OCI-LY7 (cell line): ENCODE data around the gene PCNX3.

Experiments used
- CTCF ChIP-seq: fragments of 200-600 bp; sonication (generic); conservative IDR thresholded peaks from 2 replicates; pipeline ENCODE4 v1.5.1; 2014; ENCODE audit warnings: mild to moderate bottlenecking, antibody characterized with exemption, low read length, moderate library complexity, mixed read lengths
- EZH2phosphoT487 ChIP-seq: fragments of 200-600 bp; sonication (generic); IDR thresholded peaks from 2 replicates; pipeline ENCODE4 v1.6.1; 2018; ENCODE audit warnings: low read depth, borderline replicate concordance, mild to moderate bottlenecking, mixed run types, antibody characterized with exemption, low read length, moderate library complexity, mixed read lengths

- no peak for TF ChIP-seq CTCF
- TF ChIP-seq EZH2phosphoT487, result no peak
These were observed 40.2 kb downstream of the PCNX3 start for GRCh38 chr11:65655570-65656332.
